Epidermal melanocyte (primary cell): ENCODE results near the gene SERTM2.

ENCODE experiments used
- DNase-seq: peaks from one replicate; pipeline ENCODE4 v3.0.0; 2011; ENCODE audit warnings: low spot score; ENCODE audit not compliant: insufficient read length

The SERTM2 gene

GRCh38 chrX:111560801-111561200 lies 49.4 kb downstream of the SERTM2 start:
- no peak for DNase-seq

GRCh38 chrX:111561851-111562250 lies 50.4 kb downstream of the SERTM2 start:
- no peak for DNase-seq

DNA sequence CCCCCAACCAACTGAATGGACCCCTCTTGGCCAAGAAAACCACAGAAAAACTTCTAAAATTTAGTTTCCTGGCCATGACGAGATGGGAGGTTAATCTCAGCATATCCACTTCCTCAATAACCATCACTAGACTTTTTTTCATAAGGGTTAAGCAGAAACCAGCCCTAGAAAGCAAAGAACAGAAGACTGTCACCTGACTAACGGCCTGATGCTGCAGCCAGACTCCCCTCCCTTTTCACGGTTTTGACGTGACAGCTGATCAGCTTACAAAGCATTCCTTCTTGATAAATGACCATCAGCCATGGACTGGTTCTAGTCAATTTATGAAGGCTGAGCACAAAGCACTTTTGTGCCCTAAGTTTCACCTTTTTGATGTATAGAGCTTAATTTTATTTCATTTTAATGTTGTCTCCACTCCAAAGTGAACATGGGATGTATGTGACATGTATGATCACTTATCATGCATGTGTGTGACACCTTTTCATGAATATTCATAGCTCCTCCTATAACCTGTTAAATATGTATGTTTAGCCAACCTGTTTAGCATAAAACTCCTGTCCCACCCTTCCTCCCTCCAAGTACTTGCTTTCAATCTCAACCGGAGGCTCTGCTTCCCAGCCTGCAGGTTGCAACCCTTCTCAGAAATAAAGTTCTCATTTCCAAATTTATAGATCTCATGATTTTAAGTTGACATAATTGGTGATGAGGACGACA lies 56.3 kb downstream of the SERTM2 start:
- DNase-seq: no peak

- DNase-seq: no peak
Measured at GRCh38 chrX:111568354-111568753, 56.9 kb downstream of the SERTM2 start.

- no peak for DNase-seq
Measured at GRCh38 chrX:111568817-111569216, 57.4 kb downstream of the SERTM2 start.
